ENCODE data around the gene SLC35F2. TPM values are rescaled to one million over a fixed set of nuclear protein-coding genes. Genes with fewer than 3 reads are reported as not detected.

SLC35F2 gene
- total and polyA plus RNA-seq, 9 donors, result 3.7 to 20.8 (median 7.9) TPM

DNA sequence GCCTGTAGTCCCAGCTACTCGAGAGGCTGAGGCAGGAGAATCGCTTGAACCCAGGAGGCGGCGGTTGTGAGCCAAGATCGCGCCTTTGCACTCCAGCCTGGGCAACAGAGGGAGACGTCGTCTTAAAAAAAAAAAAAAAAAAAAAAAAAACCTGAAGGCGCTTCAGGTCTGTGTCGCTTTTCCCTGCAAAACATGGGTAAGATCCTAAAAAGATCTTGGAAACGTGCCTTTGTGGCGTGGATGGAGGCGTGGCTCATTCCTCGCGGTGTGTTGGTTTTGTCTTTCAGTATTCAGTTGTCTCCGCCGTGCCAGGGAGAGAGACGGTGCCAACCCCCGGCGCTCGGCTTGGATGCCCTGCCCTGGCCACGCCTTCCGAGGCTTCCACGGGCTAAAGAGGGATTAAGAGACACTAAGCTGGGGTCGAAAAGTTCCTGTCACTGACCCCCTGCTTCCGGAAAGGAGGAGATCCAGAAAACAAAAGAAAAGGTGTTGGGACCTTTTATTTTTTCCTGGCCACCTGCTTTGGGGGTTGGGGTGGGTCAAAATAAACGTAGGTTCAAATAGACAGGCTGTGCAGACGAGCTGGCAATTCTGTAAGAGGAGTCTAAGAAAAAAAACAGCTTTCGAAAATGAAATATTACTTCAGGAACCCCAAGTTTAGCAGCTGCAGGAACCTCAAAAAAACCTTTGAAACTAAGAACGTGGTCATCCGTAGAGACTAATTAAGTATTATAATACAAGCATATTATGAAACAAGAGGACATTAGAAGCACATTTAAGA lies 1.1 kb upstream of the SLC35F2 start:
- WGBS, 3 donors, result 2 to 4% (median 3%) methylated on average over 31 of the region's 31 CpGs

DNA sequence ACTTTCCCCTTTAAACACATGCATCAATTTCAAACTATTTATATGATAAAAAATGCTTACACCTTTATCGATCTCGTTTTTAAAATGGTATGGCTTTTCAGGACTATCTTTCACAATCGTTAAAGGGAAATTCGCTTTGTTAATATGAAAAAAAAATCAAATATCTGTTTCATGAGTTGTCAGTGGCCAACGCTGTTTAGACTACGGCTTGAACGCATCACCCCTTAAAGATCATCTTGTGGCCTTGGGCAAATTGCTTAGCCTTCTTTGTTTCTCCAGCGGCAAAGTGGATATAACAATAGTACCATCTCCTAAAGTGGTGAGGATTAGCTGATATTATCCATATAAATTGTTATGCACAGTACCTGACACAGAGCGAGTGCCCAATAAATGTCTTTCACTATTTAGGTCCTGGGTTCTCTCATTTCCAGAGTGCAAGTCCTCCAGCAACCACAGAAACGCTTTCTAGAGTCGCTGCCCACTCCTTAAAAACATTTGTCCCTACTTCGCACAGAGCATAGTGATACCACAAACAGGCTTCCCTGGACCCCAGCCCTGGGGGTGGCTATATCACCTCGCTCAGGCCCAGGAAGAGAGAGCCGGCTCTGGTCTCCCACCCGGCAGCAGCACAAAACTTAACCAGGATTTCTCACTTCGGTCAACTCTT lies 904 bp downstream of the SLC35F2 start:
- DNase-seq, result no peak
- Histone ChIP-seq H3K36me3 (no peaks in the 10 kb centered on the region), H3K9me3 (no peaks in the 10 kb centered on the region), H3K4me3 (peak overlapping the region; percentile 74), H3K27ac (no peak overlapping the region), H3K4me1 (ENCODE audit: insufficient read depth) (peaks cover 1% of the 10 kb centered on the region), H3K27me3 (no peaks in the 10 kb centered on the region)
- TF ChIP-seq POLR2A (IDR thresholded peaks at IDR 0.05) (no peak), EP300 (IDR thresholded peaks at IDR 0.05) (no peak)
- TF ChIP-seq, protein P1, sequence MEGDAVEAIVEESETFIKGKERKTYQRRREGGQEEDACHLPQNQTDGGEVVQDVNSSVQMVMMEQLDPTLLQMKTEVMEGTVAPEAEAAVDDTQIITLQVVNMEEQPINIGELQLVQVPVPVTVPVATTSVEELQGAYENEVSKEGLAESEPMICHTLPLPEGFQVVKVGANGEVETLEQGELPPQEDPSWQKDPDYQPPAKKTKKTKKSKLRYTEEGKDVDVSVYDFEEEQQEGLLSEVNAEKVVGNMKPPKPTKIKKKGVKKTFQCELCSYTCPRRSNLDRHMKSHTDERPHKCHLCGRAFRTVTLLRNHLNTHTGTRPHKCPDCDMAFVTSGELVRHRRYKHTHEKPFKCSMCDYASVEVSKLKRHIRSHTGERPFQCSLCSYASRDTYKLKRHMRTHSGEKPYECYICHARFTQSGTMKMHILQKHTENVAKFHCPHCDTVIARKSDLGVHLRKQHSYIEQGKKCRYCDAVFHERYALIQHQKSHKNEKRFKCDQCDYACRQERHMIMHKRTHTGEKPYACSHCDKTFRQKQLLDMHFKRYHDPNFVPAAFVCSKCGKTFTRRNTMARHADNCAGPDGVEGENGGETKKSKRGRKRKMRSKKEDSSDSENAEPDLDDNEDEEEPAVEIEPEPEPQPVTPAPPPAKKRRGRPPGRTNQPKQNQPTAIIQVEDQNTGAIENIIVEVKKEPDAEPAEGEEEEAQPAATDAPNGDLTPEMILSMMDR (IDR thresholded peaks at IDR 0.05), result no peak
- intact Hi-C loops (cut with DNase I), result no loop called here
- WGBS, 3 donors, result 9 to 22% (median 15%) methylated on average over 16 of the region's 16 CpGs

More for the DNA sequence above, 1.1 kb upstream of the SLC35F2 start:
- peaks cover 1% of the 10 kb centered on the region for H3K4me1 ChIP-seq (ENCODE audit: insufficient read depth)
- peak overlapping the region; percentile 74 for H3K4me3 ChIP-seq
- DNase-seq, result peak; percentile 15 to 46 (median 22)
- TF ChIP-seq, protein P1 (IDR thresholded peaks at IDR 0.05), result no peak
- H3K27ac ChIP-seq, result no peak overlapping the region
- H3K36me3 ChIP-seq, result no peaks in the 10 kb centered on the region
- no peaks in the 10 kb centered on the region for H3K9me3 ChIP-seq
- H3K27me3 ChIP-seq, result no peaks in the 10 kb centered on the region
- intact Hi-C loops (cut with DNase I), result no loop called here

DNA sequence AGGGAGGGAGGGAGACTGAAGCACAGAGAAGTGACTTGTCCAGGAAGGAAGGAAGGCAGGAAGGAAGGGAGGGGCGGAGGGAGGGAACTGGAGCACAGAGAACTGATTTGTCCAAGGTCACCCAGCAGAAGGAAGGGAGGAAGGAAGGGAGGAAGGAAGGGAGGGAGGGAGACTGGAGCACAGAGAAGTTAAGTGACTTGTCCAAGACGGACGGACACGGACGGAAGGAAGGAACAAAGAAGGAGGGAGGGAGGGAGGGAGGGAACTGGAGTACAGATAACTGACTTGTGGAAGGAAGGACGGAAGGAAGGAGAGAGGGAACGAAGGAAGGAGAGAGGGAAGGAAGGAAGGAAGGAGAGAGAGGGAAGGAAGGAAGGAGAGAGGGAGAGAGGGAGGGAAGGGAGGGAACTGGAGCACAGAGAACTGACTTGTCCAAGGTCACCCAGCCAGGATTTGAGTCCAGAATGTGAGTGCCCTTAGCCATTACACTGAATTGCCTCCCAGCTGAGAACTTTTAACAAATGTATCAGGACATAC lies 1.5 kb downstream of the SLC35F2 start:
- Histone ChIP-seq H3K27me3 (no peaks in the 10 kb centered on the region), H3K36me3 (no peaks in the 10 kb centered on the region), H3K4me1 (ENCODE audit: insufficient read depth) (peaks cover 1% of the 10 kb centered on the region), H3K4me3 (no peak overlapping the region), H3K9me3 (no peaks in the 10 kb centered on the region), H3K27ac (no peak overlapping the region)
- DNase-seq, result no peak
- intact Hi-C loops (cut with DNase I), result no loop called here
- WGBS, 3 donors, result 35 to 42% (median 37%) methylated on average over 7 of the region's 7 CpGs
- TF ChIP-seq, protein P1 (IDR thresholded peaks at IDR 0.05), result no peak
- TF ChIP-seq POLR2A (IDR thresholded peaks at IDR 0.05), result no peak
- TF ChIP-seq EP300 (IDR thresholded peaks at IDR 0.05), result no peak

DNA sequence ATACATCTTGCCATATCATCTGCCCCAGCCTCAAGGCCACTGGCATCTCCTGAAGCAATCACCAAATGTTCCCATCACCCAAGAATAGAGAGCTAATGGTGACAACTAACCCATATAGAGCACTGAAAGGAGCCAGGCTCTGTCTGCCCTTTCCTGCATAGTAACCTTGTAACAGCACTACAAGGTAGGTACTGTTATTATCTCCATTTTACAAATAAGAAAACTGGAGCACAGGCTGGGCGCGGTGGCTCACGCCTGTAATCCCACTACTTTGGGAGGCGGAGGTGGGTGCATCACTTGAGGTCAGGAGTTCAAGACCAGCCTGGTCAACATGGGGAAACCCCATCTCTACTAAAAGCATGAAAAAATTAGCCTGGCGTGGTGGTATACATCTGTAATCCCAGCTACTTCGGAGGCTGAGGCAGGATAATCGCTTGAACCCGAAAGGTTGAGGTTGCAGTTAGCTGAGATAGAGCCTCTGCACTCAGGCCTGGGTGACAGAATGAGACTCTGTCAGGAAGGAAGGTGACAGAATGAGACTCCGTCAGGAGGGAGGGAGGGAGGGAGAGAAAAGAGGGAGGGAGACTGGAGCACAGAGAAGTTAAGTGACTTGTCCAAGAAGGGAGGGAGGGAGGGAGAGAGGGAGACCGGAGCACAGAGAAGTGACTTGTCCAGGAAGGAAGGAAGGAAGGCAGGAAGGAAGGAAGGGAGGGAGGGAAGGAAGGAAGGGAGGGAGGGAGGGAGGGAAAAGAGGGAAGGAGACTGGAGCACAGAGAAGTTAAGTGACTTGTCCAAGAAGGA lies 2.2 kb downstream of the SLC35F2 start:
- no peaks in the 10 kb centered on the region for H3K27me3 ChIP-seq
- WGBS, 3 donors, result 81 to 84% (median 83%) methylated on average over 10 of the region's 10 CpGs
- no peak overlapping the region for H3K4me3 ChIP-seq
- no peaks in the 10 kb centered on the region for H3K9me3 ChIP-seq
- no peak overlapping the region for H3K27ac ChIP-seq
- peaks cover 1% of the 10 kb centered on the region for H3K4me1 ChIP-seq (ENCODE audit: insufficient read depth)
- TF ChIP-seq, protein P1 (IDR thresholded peaks at IDR 0.05), result no peak
- TF ChIP-seq EP300 (IDR thresholded peaks at IDR 0.05) (no peak), POLR2A (IDR thresholded peaks at IDR 0.05) (no peak)
- no peak for DNase-seq
- H3K36me3 ChIP-seq, result no peaks in the 10 kb centered on the region
- intact Hi-C loops (cut with DNase I), result no loop called here

Data from ovary (tissue), 9 donors.